SK-N-SH treated with all-trans-retinoic acid at 6 μM for 48 hours (cell line): ENCODE results near the gene SSUH2.

ENCODE experiments used
- ATAC-seq: fragments of 200-7000 bp; cut with Tn5 transposase; 3 replicates; pipeline ENCODE4 v1.9.1; 2020; ENCODE audit warnings: mild to moderate bottlenecking, moderate library complexity
- ARNTL ChIP-seq: fragments of 450-650 bp; formaldehyde crosslinking; IDR thresholded peaks from 2 replicates; pipeline ENCODE4 v1.5.0; 2020; ENCODE audit warnings: low read depth, mild to moderate bottlenecking, moderate library complexity, borderline replicate concordance
- BACH2 ChIP-seq: fragments of 250-450 bp; sonication (Bioruptor Pico); IDR thresholded peaks from 2 replicates; pipeline ENCODE4 v1.9.0; 2021; ENCODE audit warnings: mild to moderate bottlenecking, borderline replicate concordance
- CSDC2 ChIP-seq: fragments of 250-450 bp; sonication (Bioruptor Pico); IDR thresholded peaks from 2 replicates; pipeline ENCODE4 v1.5.0; 2020; ENCODE audit warnings: mild to moderate bottlenecking, moderate library complexity
- ESRRG ChIP-seq: fragments of 250-450 bp; sonication (Bioruptor Pico); IDR thresholded peaks from 2 replicates; pipeline ENCODE4 v1.6.1; 2021; ENCODE audit warnings: mild to moderate bottlenecking
- GLIS3 ChIP-seq: fragments of 250-450 bp; sonication (Bioruptor Pico); IDR thresholded peaks from 2 replicates; pipeline ENCODE4 v1.5.0; 2020; ENCODE audit warnings: mild to moderate bottlenecking, moderate library complexity
- ISL1 ChIP-seq: fragments of 250-450 bp; sonication (Bioruptor Pico); IDR thresholded peaks from 2 replicates; pipeline ENCODE4 v2.1.2; 2022; ENCODE audit warnings: mild to moderate bottlenecking, moderate library complexity
- OSR1 ChIP-seq: fragments of 250-450 bp; sonication (Bioruptor Pico); IDR thresholded peaks from 2 replicates; pipeline ENCODE4 v1.8.0; 2022; ENCODE audit warnings: moderate library complexity, mild to moderate bottlenecking, inconsistent platforms
- PPARA ChIP-seq: fragments of 250-450 bp; sonication (Bioruptor Pico); IDR thresholded peaks from 2 replicates; pipeline ENCODE4 v1.5.0; 2020; ENCODE audit warnings: mild to moderate bottlenecking, borderline replicate concordance
- RARB ChIP-seq: fragments of 250-450 bp; sonication (Bioruptor Pico); IDR thresholded peaks from 2 replicates; pipeline ENCODE4 v1.8.0; 2021; ENCODE audit warnings: mild to moderate bottlenecking, moderate library complexity
- SNAI2 ChIP-seq: fragments of 250-450 bp; sonication (Bioruptor Pico); IDR thresholded peaks from 2 replicates; pipeline ENCODE4 v1.5.0; 2020; ENCODE audit warnings: mild to moderate bottlenecking, moderate library complexity
- TCF4 ChIP-seq: fragments of 250-450 bp; sonication (Bioruptor Pico); IDR thresholded peaks from 2 replicates; pipeline ENCODE4 v1.8.0; 2021; ENCODE audit warnings: mild to moderate bottlenecking, moderate library complexity, borderline replicate concordance
- TOX ChIP-seq: fragments of 250-450 bp; sonication (Bioruptor Pico); IDR thresholded peaks from 2 replicates; pipeline ENCODE4 v1.8.0; 2021; ENCODE audit warnings: mild to moderate bottlenecking, moderate library complexity, borderline replicate concordance
- ZC3H10 ChIP-seq: fragments of 250-450 bp; sonication (Bioruptor Pico); IDR thresholded peaks from 2 replicates; pipeline ENCODE4 v1.5.1; 2021; ENCODE audit warnings: mild to moderate bottlenecking, moderate library complexity
- ZFP3 ChIP-seq: fragments of 250-450 bp; sonication (Bioruptor Pico); IDR thresholded peaks from 2 replicates; pipeline ENCODE4 v1.5.0; 2020; ENCODE audit warnings: mild to moderate bottlenecking, moderate library complexity
- ZFP30 ChIP-seq: fragments of 450-650 bp; formaldehyde crosslinking; IDR thresholded peaks from 2 replicates; pipeline ENCODE4 v1.5.0; 2022; ENCODE audit warnings: mild to moderate bottlenecking, moderate library complexity
- ZNF565 ChIP-seq: fragments of 450-650 bp; formaldehyde crosslinking; conservative IDR thresholded peaks from 2 replicates; pipeline ENCODE4 v1.5.0; 2020; ENCODE audit warnings: low read depth, mild to moderate bottlenecking, moderate library complexity
- ZNF70 ChIP-seq: fragments of 450-650 bp; formaldehyde crosslinking; IDR thresholded peaks from 2 replicates; pipeline ENCODE4 v1.5.0; 2020; ENCODE audit warnings: mild to moderate bottlenecking, moderate library complexity
- ZNF8 ChIP-seq: fragments of 450-650 bp; formaldehyde crosslinking; IDR thresholded peaks from 2 replicates; pipeline ENCODE4 v1.5.0; 2020; ENCODE audit warnings: mild to moderate bottlenecking, moderate library complexity
- TF ChIP-seq, protein P1 (sequence below): fragments of 250-450 bp; sonication (Bioruptor Pico); IDR thresholded peaks from 2 replicates; pipeline ENCODE4 v1.8.0; 2020; ENCODE audit warnings: mild to moderate bottlenecking, moderate library complexity, borderline replicate concordance
- TF ChIP-seq, protein P2 (sequence below): fragments of 250-450 bp; sonication (Bioruptor Pico); IDR thresholded peaks from 2 replicates; pipeline ENCODE4 v1.5.1; 2020; ENCODE audit warnings: low read depth, mild to moderate bottlenecking, moderate library complexity
- TF ChIP-seq, protein P3 (sequence below): fragments of 250-450 bp; sonication (Bioruptor Pico); IDR thresholded peaks from 2 replicates; pipeline ENCODE4 v1.5.1; 2021; ENCODE audit warnings: mild to moderate bottlenecking, moderate library complexity

Gene SSUH2

DNA sequence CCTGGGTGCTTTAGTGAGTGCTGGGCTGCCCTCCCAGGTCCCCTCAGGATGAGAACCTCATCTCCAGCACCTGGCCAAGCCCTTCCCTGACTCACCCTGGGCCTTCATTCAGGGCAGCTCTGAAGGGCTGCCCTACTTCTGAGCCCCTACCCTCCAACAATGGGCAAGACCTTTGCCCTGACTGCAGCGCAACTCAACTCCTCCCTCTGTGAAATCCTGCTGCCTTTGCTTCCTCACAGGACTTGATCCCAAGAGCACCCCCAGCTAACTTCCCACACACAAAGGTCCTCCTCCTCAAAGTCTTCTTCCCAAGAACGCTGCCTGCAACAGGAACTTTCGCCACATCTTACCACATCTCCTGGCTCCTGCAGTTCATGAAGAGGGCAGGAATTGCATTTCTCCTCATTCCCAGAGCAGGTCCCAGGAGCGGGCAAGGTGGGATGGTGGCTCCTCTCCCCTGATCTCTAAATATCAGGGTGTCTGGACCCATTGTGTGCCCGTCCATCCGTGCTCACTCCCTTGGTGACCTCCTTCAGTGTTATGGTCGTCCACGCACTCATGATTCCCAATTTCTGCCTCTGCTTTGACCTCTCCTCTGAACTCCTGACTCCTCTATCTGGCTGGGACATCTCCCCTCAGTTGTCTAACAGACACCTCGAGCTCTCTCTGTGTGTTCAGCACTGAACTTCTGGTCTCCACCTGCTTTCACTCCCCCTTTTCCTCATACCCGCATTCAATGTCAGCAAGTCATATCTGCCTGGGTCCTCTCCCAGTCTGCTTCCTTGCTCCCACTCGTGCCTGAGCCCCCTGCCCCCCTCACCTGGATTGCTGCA lies 4.5 kb upstream of the SSUH2 start:
- ATAC-seq, result no peak
- TF ChIP-seq ZNF70 (no peak), PPARA (CRISPR knock-in tag) (0 out of 2 replicates have a peak, but pooled peaks have one; percentile 30), ARNTL (CRISPR knock-in tag) (no peak)
- TF ChIP-seq, protein P1, sequence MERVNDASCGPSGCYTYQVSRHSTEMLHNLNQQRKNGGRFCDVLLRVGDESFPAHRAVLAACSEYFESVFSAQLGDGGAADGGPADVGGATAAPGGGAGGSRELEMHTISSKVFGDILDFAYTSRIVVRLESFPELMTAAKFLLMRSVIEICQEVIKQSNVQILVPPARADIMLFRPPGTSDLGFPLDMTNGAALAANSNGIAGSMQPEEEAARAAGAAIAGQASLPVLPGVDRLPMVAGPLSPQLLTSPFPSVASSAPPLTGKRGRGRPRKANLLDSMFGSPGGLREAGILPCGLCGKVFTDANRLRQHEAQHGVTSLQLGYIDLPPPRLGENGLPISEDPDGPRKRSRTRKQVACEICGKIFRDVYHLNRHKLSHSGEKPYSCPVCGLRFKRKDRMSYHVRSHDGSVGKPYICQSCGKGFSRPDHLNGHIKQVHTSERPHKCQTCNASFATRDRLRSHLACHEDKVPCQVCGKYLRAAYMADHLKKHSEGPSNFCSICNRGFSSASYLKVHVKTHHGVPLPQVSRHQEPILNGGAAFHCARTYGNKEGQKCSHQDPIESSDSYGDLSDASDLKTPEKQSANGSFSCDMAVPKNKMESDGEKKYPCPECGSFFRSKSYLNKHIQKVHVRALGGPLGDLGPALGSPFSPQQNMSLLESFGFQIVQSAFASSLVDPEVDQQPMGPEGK (CRISPR knock-in tag), result no peak

DNA sequence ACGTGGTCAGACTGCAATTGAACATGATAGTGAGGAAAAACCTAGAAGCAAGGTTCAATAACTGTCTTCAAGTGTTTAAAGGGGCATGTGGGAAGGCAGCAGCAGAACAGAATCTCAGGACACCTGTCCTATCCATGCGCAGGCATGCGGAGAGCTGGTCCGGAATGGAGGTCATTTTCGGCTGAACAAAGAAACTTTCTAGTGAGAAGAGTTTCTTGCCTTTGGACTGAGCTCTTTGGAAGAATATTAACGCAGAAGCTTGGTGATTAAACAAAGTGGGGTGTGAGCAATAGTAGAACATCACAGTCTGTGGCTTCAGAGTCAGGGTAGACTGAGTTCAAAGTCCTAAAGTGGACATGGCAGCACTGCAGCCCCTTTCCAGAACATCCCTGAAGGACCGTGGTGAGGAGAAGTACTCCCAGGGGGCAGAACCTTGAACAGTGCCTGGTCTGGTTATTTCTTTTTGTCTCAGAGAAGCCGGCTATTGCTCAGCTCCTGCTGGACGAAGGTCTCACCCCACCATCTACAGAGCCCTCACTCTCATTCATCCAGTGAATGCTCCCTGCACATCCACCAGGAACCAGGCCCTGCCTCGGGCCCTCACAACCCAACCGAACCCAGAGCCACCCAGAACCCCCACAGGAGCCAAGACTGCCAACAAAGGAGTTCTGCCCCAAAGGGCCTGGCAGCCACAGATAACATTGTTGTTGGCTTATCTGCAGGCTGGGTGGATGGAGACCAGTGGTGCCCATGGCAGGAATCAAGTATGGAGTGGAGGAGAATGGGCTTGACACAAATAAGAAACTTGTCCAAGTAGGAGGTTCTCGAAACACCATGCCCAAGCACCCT lies 2.8 kb upstream of the SSUH2 start:
- TF ChIP-seq CSDC2 (CRISPR knock-in tag), result no peak
- ATAC-seq, result no peak

DNA sequence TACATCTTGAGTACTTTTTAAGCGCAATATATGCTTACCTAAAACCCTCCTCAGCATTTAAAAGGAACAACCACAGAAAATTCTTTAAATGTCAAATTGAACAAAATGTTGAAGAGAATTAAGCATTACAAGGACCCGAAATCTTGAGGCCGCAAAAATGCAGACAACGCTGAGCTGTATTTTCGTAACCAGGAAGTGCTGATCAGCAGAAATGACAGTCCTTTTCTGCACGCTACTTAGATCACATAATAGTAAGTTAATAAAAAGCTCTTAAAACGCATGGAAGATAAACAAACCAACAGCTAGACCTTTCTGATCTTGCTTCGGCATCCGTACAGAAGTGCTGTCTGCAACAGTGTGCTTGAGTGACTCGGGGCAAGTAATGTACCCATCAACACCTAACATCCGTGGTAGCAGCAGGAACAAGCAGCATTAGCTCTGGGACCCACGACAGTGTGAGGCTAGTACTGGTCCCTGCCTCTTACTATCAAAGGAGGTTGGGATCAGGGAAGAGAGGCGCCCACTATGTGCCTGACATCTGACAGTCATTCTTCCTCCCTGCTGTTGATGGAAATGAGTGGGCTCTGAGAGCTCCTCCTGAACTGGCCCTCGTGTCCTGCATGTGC lies 1.8 kb upstream of the SSUH2 start:
- TF ChIP-seq RARB (no peak), ZNF70 (no peak), BACH2 (no peak), OSR1 (no peak)
- ATAC-seq, result no peak

DNA sequence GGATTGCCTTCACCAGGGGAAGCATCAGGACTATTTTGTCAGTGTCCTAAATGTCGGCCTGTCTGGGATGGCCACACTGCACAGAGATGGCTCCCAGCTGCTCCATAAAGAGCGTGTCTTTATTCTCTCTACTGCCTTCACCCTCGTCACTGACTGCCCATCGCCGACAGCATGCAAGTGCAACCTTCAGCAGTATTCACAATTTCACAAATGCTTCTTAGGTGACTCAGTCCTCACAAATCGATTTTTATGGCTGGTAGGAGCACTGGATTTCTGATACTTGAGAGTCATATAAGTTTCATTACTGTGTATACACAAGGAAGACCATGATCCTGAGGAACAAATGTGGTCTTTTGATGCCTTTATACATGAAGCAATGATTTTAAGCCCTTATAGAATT lies 1.1 kb upstream of the SSUH2 start:
- no peak for ATAC-seq
- no peak for TF ChIP-seq BACH2
- no peak for TF ChIP-seq ZFP3 (CRISPR knock-in tag)
- TF ChIP-seq RARB, result no peak
- no peak for TF ChIP-seq TOX (CRISPR knock-in tag)
- TF ChIP-seq ZNF8, result no peak
- no peak for TF ChIP-seq GLIS3
- TF ChIP-seq, protein P2, sequence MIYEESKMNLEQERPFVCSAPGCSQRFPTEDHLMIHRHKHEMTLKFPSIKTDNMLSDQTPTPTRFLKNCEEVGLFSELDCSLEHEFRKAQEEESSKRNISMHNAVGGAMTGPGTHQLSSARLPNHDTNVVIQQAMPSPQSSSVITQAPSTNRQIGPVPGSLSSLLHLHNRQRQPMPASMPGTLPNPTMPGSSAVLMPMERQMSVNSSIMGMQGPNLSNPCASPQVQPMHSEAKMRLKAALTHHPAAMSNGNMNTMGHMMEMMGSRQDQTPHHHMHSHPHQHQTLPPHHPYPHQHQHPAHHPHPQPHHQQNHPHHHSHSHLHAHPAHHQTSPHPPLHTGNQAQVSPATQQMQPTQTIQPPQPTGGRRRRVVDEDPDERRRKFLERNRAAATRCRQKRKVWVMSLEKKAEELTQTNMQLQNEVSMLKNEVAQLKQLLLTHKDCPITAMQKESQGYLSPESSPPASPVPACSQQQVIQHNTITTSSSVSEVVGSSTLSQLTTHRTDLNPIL, result no peak
- TF ChIP-seq SNAI2 (CRISPR knock-in tag), result no peak
- TF ChIP-seq ISL1 (CRISPR knock-in tag), result no peak
- TF ChIP-seq PPARA (CRISPR knock-in tag), result no peak
- TF ChIP-seq ZC3H10 (CRISPR knock-in tag), result no peak
- TF ChIP-seq TCF4 (CRISPR knock-in tag), result no peak
- TF ChIP-seq, protein P1 (CRISPR knock-in tag), result no peak
- no peak for TF ChIP-seq OSR1
- TF ChIP-seq ZNF565 (CRISPR knock-in tag), result no peak
- TF ChIP-seq ZFP30 (CRISPR knock-in tag), result no peak
- TF ChIP-seq ESRRG (CRISPR knock-in tag), result no peak
- TF ChIP-seq ARNTL (CRISPR knock-in tag), result no peak
- TF ChIP-seq ZNF70, result no peak
- TF ChIP-seq CSDC2 (CRISPR knock-in tag), result no peak

DNA sequence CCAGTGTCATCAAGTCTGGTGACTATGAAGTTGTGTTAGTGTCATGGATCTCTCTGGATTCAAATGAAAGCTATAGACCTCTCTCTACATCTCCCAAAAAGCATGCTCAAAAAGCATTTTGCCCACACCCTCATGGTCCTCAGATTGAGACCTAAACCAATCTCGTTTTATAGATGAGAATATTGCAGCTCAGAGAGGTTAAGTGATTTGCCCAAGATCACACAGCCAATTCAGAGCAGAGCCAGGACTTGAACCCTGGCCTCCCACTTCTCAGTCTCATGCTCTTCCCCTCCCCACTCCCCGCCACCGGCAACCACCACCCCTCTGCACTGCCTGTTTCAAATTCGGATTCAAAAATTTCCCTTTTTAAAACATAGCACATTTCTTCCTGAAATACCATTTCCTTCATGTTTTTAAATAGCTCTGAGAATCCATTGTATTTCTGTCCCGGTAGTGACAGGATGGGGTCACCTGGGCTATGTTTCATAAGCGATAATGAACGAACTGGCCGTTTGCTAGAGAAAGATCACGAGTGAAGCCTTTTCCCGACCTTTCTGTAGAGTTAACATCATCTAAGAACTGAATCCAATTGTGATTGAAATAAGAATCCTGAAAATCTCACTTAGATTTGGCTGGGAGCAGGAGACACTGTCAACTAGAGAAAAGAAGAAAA lies 769 bp downstream of the SSUH2 start:
- no peak for ATAC-seq
- TF ChIP-seq ARNTL (CRISPR knock-in tag) (no peak), ISL1 (CRISPR knock-in tag) (no peak), TOX (CRISPR knock-in tag) (no peak), RARB (no peak), SNAI2 (CRISPR knock-in tag) (no peak), ZNF8 (no peak), TCF4 (CRISPR knock-in tag) (no peak), ZFP30 (CRISPR knock-in tag) (no peak), ESRRG (CRISPR knock-in tag) (no peak), OSR1 (no peak), BACH2 (no peak), CSDC2 (CRISPR knock-in tag) (no peak)
- TF ChIP-seq, protein P3, sequence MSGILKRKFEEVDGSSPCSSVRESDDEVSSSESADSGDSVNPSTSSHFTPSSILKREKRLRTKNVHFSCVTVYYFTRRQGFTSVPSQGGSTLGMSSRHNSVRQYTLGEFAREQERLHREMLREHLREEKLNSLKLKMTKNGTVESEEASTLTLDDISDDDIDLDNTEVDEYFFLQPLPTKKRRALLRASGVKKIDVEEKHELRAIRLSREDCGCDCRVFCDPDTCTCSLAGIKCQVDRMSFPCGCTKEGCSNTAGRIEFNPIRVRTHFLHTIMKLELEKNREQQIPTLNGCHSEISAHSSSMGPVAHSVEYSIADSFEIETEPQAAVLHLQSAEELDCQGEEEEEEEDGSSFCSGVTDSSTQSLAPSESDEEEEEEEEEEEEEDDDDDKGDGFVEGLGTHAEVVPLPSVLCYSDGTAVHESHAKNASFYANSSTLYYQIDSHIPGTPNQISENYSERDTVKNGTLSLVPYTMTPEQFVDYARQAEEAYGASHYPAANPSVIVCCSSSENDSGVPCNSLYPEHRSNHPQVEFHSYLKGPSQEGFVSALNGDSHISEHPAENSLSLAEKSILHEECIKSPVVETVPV, result no peak
- TF ChIP-seq, protein P1 (CRISPR knock-in tag), result no peak
